ENCODE data around the gene IL36B. TPM values are rescaled to one million over a fixed set of nuclear protein-coding genes. Genes with fewer than 3 reads are reported as not detected.

The IL36B gene
- total RNA-seq, 2 experiments from 2014 or later: not detected

DNA sequence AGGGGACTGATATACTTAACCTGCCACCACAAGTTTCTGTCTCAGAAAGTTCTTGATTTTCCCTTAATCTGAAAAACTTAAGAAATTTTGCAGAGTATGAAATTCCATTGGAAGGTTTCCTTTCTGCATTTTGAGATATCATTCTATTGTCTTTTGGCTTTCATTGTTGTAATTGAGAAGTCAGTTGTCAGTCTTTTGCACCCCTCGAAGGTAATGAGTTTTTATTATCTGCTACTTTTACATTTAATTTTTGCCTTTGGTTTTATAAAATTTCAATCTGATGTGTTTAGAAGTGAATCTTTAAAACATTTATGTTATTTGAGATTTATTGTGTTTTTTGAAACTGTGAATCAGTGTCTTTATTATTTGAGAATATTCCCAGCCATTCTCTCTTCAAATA lies 52.2 kb downstream of the IL36B start:
- no peaks in the 10 kb centered on the region for H3K27me3 Mint-ChIP-seq (ENCODE audit: low read depth)
- ChIA-PET POLR2A (no interaction called here), CTCF (no interaction called here)
- peaks cover 41% of the 10 kb centered on the region for H3K9me3 Mint-ChIP-seq (ENCODE audit: insufficient read depth)
- H3K36me3 Mint-ChIP-seq (ENCODE audit: low read depth): peaks cover 22% of the 10 kb centered on the region
- H3K4me1 Mint-ChIP-seq (ENCODE audit: low read depth): peaks cover 21% of the 10 kb centered on the region
- no peak overlapping the region for H3K27ac Mint-ChIP-seq
- DNase-seq (no peak), ATAC-seq (no peak)
- H3K4me3 Mint-ChIP-seq: no peak overlapping the region

GRCh38 chr2:112997151-112997550 lies 55.5 kb downstream of the IL36B start:
- POLR2A ChIA-PET: interaction anchor here (0.5 to 2.6 kb wide), 2 partner anchors 12 to 474 kb away, joined by 3 to 12 read pairs; no protein-coding TSS in a partner anchor
- CTCF ChIA-PET: interaction anchor here (1.5 to 2.0 kb wide), 3 partner anchors 12 to 55 kb away, joined by 3 to 6 read pairs (median 5); no protein-coding TSS in a partner anchor
- peak overlapping the region; percentile 9 for H3K27ac Mint-ChIP-seq
- peak overlapping the region; percentile 40 for H3K4me3 Mint-ChIP-seq
- DNase-seq (no peak), ATAC-seq (no peak)
- H3K9me3 Mint-ChIP-seq (ENCODE audit: insufficient read depth): peaks cover 41% of the 10 kb centered on the region
- peaks cover 31% of the 10 kb centered on the region for H3K4me1 Mint-ChIP-seq (ENCODE audit: low read depth)
- H3K36me3 Mint-ChIP-seq (ENCODE audit: low read depth): peaks cover 40% of the 10 kb centered on the region
- H3K27me3 Mint-ChIP-seq (ENCODE audit: low read depth): no peaks in the 10 kb centered on the region

- Mint-ChIP-seq H3K27me3 (ENCODE audit: low read depth) (no peaks in the 10 kb centered on the region), H3K4me3 (peak overlapping the region; percentile 40), H3K36me3 (ENCODE audit: low read depth) (peaks cover 42% of the 10 kb centered on the region), H3K27ac (peak overlapping the region; percentile 79), H3K4me1 (ENCODE audit: low read depth) (peaks cover 31% of the 10 kb centered on the region), H3K9me3 (ENCODE audit: insufficient read depth) (peaks cover 40% of the 10 kb centered on the region)
- DNase-seq (peak; percentile 88), ATAC-seq (peak; percentile 97)
- POLR2A ChIA-PET: interaction anchor here (0.7 to 2.6 kb wide), 2 partner anchors 11 to 17 kb away, joined by 3 to 12 read pairs; no protein-coding TSS in a partner anchor
- CTCF ChIA-PET: interaction anchor here (1.5 to 2.0 kb wide), 5 partner anchors 12 to 393 kb away, joined by 3 to 6 read pairs (median 4); no protein-coding TSS in a partner anchor
Observed at GRCh38 chr2:112996635-112997034, 56.0 kb downstream of the IL36B start.

DNA sequence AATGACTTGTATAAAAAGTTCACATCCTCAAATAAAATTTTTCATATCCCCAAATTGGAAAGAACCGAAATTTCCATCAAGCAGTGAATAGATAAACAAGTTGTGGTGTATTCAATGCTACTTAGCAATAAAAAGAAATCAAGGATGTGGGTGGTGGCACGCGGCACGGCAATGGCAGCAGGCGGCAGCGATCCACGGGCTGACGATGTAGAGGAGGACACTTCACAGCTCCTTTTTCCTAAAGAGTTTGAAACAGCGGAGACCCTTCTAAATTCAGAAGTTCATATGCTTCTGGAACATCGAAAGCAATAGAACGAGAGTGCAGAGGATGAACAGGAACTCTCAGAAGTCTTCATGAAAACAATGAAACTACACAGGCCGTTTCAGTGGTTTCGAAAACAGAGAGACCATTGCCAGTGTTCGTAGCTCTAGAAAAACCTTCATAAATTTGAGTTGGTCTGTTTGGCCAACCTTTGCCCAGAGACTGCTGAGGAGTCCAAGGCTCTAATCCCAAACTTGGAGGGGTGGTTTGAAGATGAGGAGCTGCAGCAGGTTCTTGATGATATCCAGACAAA lies 57.2 kb downstream of the IL36B start:
- Mint-ChIP-seq H3K4me1 (ENCODE audit: low read depth) (peaks cover 31% of the 10 kb centered on the region), H3K27ac (peak overlapping the region; percentile 94), H3K9me3 (ENCODE audit: insufficient read depth) (peaks cover 39% of the 10 kb centered on the region), H3K4me3 (peak overlapping the region; percentile 75), H3K36me3 (ENCODE audit: low read depth) (peaks cover 38% of the 10 kb centered on the region), H3K27me3 (ENCODE audit: low read depth) (no peaks in the 10 kb centered on the region)
- ATAC-seq (no peak), DNase-seq (peak; percentile 55)
- POLR2A ChIA-PET: interaction anchor here (0.7 to 2.6 kb wide), 3 partner anchors 10 to 246 kb away, joined by 3 to 12 read pairs (median 3); no protein-coding TSS in a partner anchor
- CTCF ChIA-PET: interaction anchor here (0.6 to 1.8 kb wide), 9 partner anchors 9 to 394 kb away, joined by 3 to 7 read pairs (median 4); no protein-coding TSS in a partner anchor

DNA sequence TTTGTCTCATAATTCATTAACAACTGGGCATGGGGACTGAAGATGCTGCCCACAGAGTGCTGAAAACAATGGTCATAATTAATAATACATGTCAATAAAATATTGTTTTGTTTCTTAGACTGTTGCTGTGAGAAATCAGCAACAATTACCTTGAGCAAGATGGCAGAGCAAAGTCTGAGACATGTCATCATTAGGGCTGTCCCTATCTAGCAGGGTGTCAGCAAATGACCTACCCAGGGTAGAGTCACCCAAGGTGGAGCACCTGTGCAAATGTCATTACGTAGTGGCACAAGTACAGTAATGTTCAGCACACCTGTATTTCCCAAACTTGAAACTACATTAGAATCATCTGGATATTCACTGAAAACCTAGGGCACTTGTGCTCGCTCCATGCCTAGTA lies 58.0 kb downstream of the IL36B start:
- Mint-ChIP-seq H3K4me1 (ENCODE audit: low read depth) (peaks cover 31% of the 10 kb centered on the region), H3K4me3 (no peak overlapping the region), H3K27me3 (ENCODE audit: low read depth) (no peaks in the 10 kb centered on the region), H3K36me3 (ENCODE audit: low read depth) (peaks cover 36% of the 10 kb centered on the region), H3K27ac (no peak overlapping the region), H3K9me3 (ENCODE audit: insufficient read depth) (peaks cover 39% of the 10 kb centered on the region)
- no peak for ATAC-seq
- POLR2A ChIA-PET: no interaction called here
- DNase-seq: no peak
- CTCF ChIA-PET: interaction anchor here (0.9 to 1.5 kb wide), 2 partner anchors 9 to 36 kb away, joined by 3 to 7 read pairs; no protein-coding TSS in a partner anchor

GRCh38 chr2:112993831-112994230 lies 58.8 kb downstream of the IL36B start:
- peaks cover 42% of the 10 kb centered on the region for H3K9me3 Mint-ChIP-seq (ENCODE audit: insufficient read depth)
- H3K4me3 Mint-ChIP-seq: no peak overlapping the region
- no peak for DNase-seq
- POLR2A ChIA-PET: no interaction called here
- CTCF ChIA-PET: interaction anchor here (0.9 to 1.5 kb wide), 3 partner anchors 9 to 52 kb away, joined by 3 to 7 read pairs (median 3); no protein-coding TSS in a partner anchor
- no peak overlapping the region for H3K27ac Mint-ChIP-seq
- no peak for ATAC-seq
- H3K36me3 Mint-ChIP-seq (ENCODE audit: low read depth): peaks cover 30% of the 10 kb centered on the region
- H3K27me3 Mint-ChIP-seq (ENCODE audit: low read depth): no peaks in the 10 kb centered on the region
- peaks cover 31% of the 10 kb centered on the region for H3K4me1 Mint-ChIP-seq (ENCODE audit: low read depth)

GRCh38 chr2:112989611-112990010 lies 63.1 kb downstream of the IL36B start:
- Mint-ChIP-seq H3K9me3 (ENCODE audit: insufficient read depth) (peaks cover 44% of the 10 kb centered on the region), H3K27me3 (ENCODE audit: low read depth) (no peaks in the 10 kb centered on the region), H3K4me1 (ENCODE audit: low read depth) (peaks cover 19% of the 10 kb centered on the region), H3K27ac (no peak overlapping the region), H3K4me3 (no peak overlapping the region), H3K36me3 (ENCODE audit: low read depth) (peaks cover 36% of the 10 kb centered on the region)
- CTCF ChIA-PET: no interaction called here
- ATAC-seq: no peak
- DNase-seq: no peak
- POLR2A ChIA-PET: interaction anchor here (0.6 kb wide), 1 partner anchor 1283 kb away, joined by 3 read pairs; no protein-coding TSS in a partner anchor

- Mint-ChIP-seq H3K4me1 (ENCODE audit: low read depth) (peaks cover 21% of the 10 kb centered on the region), H3K27ac (peak overlapping the region; percentile 70), H3K9me3 (ENCODE audit: insufficient read depth) (peaks cover 19% of the 10 kb centered on the region), H3K36me3 (ENCODE audit: low read depth) (peaks cover 17% of the 10 kb centered on the region), H3K4me3 (peak overlapping the region; percentile 9), H3K27me3 (ENCODE audit: low read depth) (no peaks in the 10 kb centered on the region)
- ATAC-seq: peak; percentile 98
- DNase-seq: peak; percentile 76
- POLR2A ChIA-PET: interaction anchor here (0.5 to 2.3 kb wide), 4 partner anchors 11 to 338 kb away, joined by 3 to 12 read pairs (median 4); no protein-coding TSS in a partner anchor
- CTCF ChIA-PET: interaction anchor here (0.7 to 2.0 kb wide), 16 partner anchors 9 to 264 kb away, joined by 3 to 9 read pairs (median 5); no protein-coding TSS in a partner anchor
Observed at GRCh38 chr2:112985090-112985489, 67.6 kb downstream of the IL36B start.

- Mint-ChIP-seq H3K4me3 (no peak overlapping the region), H3K4me1 (ENCODE audit: low read depth) (peaks cover 12% of the 10 kb centered on the region), H3K36me3 (ENCODE audit: low read depth) (no peaks in the 10 kb centered on the region), H3K27ac (peak overlapping the region; percentile 47), H3K27me3 (ENCODE audit: low read depth) (no peaks in the 10 kb centered on the region), H3K9me3 (ENCODE audit: insufficient read depth) (no peaks in the 10 kb centered on the region)
- ChIA-PET POLR2A (no interaction called here), CTCF (interaction anchor here (1.0 kb wide), 1 partner anchor 15 kb away, joined by 3 read pairs; no protein-coding TSS in a partner anchor)
- DNase-seq (no peak), ATAC-seq (no peak)
Observed at GRCh38 chr2:112980537-112980936, 72.1 kb downstream of the IL36B start.

GRCh38 chr2:112979731-112980130 lies 72.9 kb downstream of the IL36B start:
- POLR2A ChIA-PET: interaction anchor here (1.0 kb wide), 1 partner anchor 17 kb away, joined by 3 read pairs; no protein-coding TSS in a partner anchor
- no peak for ATAC-seq

GRCh38 chr2:112977559-112978056 lies 75.1 kb downstream of the IL36B start, which contains the start of gene IL36G:
TSS of gene IL36G (plus strand) at chr2:112978006. CDS start at chr2:112978639, 633 bp downstream.
- Mint-ChIP-seq H3K4me3 (no peak within 1 kb of the TSS), H3K9me3 (ENCODE audit: insufficient read depth) (no peaks in the 10 kb centered on the region), H3K27ac (no peak within 1 kb of the TSS), H3K36me3 (ENCODE audit: low read depth) (no peaks in the 10 kb centered on the region), H3K4me1 (ENCODE audit: low read depth) (no peaks in the 10 kb centered on the region), H3K27me3 (ENCODE audit: low read depth) (no peaks in the 10 kb centered on the region)
- ChIA-PET CTCF (interaction anchor here (2.6 to 3.5 kb wide), 2 partner anchors 18 to 36 kb away, joined by 11 to 12 read pairs; no protein-coding TSS in a partner anchor), POLR2A (no interaction called here)
- no peak for DNase-seq
- ATAC-seq: no peak

More at GRCh38 chr2:112979731-112980130, 72.9 kb downstream of the IL36B start:
- no peaks in the 10 kb centered on the region for H3K27me3 Mint-ChIP-seq (ENCODE audit: low read depth)
- H3K4me1 Mint-ChIP-seq (ENCODE audit: low read depth): peaks cover 5% of the 10 kb centered on the region
- CTCF ChIA-PET: interaction anchor here (0.8 to 2.6 kb wide), 3 partner anchors 16 to 101 kb away, joined by 3 to 11 read pairs (median 3); no protein-coding TSS in a partner anchor
- H3K4me3 Mint-ChIP-seq: no peak overlapping the region
- H3K27ac Mint-ChIP-seq: no peak overlapping the region
- no peaks in the 10 kb centered on the region for H3K9me3 Mint-ChIP-seq (ENCODE audit: insufficient read depth)
- no peak for DNase-seq
- no peaks in the 10 kb centered on the region for H3K36me3 Mint-ChIP-seq (ENCODE audit: low read depth)

Measured in activated CD8-positive, alpha-beta T cell treated with anti-CD3 and anti-CD28 coated beads, Interleukin-2, amount 10 ng/mL, durations not matched to agents 7 days and 5 days (primary cell).